Measurements from ENCODE around the gene BLVRB. TPM values are rescaled to one million over a fixed set of nuclear protein-coding genes. Genes with fewer than 3 reads are reported as not detected.
"Not testable (repeated sequence)": the region's sequence is repeated elsewhere in the genome, so short reads cannot be mapped to it uniquely, and the experiment has no call there.

The BLVRB gene
- total RNA-seq, 1 experiment from 2014 or later = 246 TPM

DNA sequence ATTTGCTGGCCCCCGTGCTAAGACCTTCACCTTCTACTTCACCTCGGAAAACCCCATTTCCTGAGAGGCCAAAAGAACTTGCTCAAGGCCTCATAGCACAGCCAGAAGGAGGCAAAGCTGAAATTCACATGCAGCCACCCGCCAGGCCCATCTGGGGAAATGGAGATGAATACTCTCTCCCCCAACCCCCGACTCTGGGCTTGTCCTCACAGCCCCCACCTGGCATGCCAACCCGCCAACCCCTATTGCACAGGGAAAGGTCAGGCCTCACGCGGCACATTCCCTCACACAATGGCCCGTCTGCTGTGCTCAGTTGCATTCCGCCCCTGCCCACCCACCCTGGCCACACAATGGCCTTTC lies 55.5 kb downstream of the BLVRB start:
- ChIA-PET POLR2A (ENCODE audit: unreplicated experiment) (no interaction called here), CTCF (no interaction called here)
- intact Hi-C loops (cut with micrococcal nuclease) = no loop called here
- H3K36me3 ChIP-seq (ENCODE audit: low read depth, low read length) = no peaks in the 10 kb centered on the region
- H3K79me2 ChIP-seq (ENCODE audit: low read length) = no peaks in the 10 kb centered on the region
- no peak overlapping the region for H2AFZ ChIP-seq (ENCODE audit: low read length)
- BruUV-seq (replicated peaks) = no TSS peak
- no peak overlapping the region for H3K4me2 ChIP-seq (ENCODE audit: low read length)
- no peak for TF ChIP-seq EZH2 (IDR thresholded peaks at IDR 0.05; ENCODE audit: low read length, unreplicated experiment)
- ATAC-seq (no peak), DNase-seq (no peak)
- H3F3A ChIP-seq (ENCODE audit: low read length, unreplicated experiment) = no peaks in the 10 kb centered on the region
- no peak overlapping the region for H3K27ac ChIP-seq (ENCODE audit: low read length)
- no peaks in the 10 kb centered on the region for H3K9me3 ChIP-seq (ENCODE audit: low read length)
- H3K4me1 ChIP-seq (ENCODE audit: insufficient read depth, low read length) = no peaks in the 10 kb centered on the region
- H3K9me2 ChIP-seq (replicated peaks; ENCODE audit: low read length) = no peaks in the 10 kb centered on the region
- H4K20me1 ChIP-seq (ENCODE audit: low read length) = no peaks in the 10 kb centered on the region
- no peaks in the 10 kb centered on the region for H3K27me3 ChIP-seq (ENCODE audit: low read length)
- no peak overlapping the region for H3K9ac ChIP-seq (ENCODE audit: low read length)
- H3K4me3 ChIP-seq (ENCODE audit: low read length) = no peak overlapping the region

DNA sequence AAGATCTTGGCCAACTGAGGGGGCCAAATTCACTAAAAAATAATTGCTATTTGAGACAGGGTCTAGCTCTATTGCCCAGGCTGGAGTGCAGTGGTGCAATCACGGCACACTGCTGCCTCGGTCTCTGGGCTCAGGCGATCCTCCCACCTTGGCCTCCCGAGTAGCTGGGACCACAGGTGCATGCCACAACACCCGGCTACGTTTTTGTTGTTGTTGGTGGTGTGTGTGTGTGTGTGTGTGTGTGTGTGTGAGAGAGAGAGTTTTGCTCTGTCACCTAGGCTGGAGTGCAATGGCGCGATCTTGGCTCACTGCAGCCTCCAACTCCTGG lies 57.0 kb downstream of the BLVRB start:
- BruUV-seq (replicated peaks); POLR2A ChIA-PET (ENCODE audit: unreplicated experiment): not testable (repeated sequence)

DNA sequence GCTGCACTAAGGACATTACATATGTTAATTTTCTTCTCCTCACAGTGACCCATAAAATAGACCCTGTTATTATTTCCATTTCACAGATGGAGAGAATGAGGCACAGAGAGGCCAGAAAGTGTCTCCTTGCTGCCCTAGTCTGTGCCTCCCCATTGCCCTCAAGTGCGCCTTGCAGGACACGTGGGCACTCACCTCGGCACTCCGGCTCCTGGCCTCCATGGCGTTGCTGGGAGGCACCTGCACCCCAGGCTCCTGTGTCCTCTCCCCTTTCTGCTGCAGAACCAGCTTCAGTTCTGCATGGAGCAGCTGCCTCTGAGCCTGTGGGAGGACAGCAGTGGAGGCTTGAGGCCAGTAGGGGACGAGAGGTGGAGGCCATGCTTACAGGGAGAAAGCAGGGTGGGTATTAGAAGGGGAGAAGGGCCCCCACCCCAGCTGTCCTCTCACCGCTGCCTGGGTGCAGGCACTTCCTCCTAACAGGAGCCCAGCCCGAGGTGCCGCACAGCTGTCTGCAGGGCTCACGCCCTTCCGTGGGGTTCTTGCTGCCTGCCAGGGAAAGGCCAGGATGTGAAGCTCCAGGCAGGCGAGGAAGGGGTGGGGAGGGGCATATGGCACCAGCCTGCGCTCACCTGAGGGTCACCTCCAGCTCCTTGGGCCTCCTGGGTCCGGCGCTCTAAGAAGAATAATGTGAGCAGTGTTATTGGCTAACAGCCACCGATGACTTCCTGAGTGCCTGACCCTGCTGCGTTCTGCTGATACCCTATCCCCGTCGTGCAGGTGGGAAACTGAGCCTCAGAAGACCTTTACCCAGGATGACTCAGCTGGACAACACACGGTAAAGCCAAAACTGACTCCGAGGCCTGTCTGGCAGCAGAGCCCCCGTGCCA lies 57.6 kb downstream of the BLVRB start:
- no peaks in the 10 kb centered on the region for H3K79me2 ChIP-seq (ENCODE audit: low read length)
- H3K4me3 ChIP-seq (ENCODE audit: low read length) = no peak overlapping the region
- intact Hi-C loops (cut with micrococcal nuclease) = no loop called here
- no peak overlapping the region for H3K9ac ChIP-seq (ENCODE audit: low read length)
- H4K20me1 ChIP-seq (ENCODE audit: low read length) = no peaks in the 10 kb centered on the region
- no peak for DNase-seq
- no TSS peak for BruUV-seq (replicated peaks)
- ChIA-PET CTCF (no interaction called here), POLR2A (ENCODE audit: unreplicated experiment) (no interaction called here)
- no peaks in the 10 kb centered on the region for H3K36me3 ChIP-seq (ENCODE audit: low read depth, low read length)
- no peak for TF ChIP-seq EZH2phosphoT487 (IDR thresholded peaks at IDR 0.05; ENCODE audit: borderline replicate concordance, low read length)
- TF ChIP-seq EZH2 (IDR thresholded peaks at IDR 0.05; ENCODE audit: low read length, unreplicated experiment) = no peak
- TF ChIP-seq, protein P1, sequence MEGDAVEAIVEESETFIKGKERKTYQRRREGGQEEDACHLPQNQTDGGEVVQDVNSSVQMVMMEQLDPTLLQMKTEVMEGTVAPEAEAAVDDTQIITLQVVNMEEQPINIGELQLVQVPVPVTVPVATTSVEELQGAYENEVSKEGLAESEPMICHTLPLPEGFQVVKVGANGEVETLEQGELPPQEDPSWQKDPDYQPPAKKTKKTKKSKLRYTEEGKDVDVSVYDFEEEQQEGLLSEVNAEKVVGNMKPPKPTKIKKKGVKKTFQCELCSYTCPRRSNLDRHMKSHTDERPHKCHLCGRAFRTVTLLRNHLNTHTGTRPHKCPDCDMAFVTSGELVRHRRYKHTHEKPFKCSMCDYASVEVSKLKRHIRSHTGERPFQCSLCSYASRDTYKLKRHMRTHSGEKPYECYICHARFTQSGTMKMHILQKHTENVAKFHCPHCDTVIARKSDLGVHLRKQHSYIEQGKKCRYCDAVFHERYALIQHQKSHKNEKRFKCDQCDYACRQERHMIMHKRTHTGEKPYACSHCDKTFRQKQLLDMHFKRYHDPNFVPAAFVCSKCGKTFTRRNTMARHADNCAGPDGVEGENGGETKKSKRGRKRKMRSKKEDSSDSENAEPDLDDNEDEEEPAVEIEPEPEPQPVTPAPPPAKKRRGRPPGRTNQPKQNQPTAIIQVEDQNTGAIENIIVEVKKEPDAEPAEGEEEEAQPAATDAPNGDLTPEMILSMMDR (conservative IDR thresholded peaks at IDR 0.05; ENCODE audit: low read depth, low read length) = no peak
- no peak for ATAC-seq
- H3K27ac ChIP-seq (ENCODE audit: low read length) = no peak overlapping the region
- H3F3A ChIP-seq (ENCODE audit: low read length, unreplicated experiment) = no peaks in the 10 kb centered on the region
- H3K4me1 ChIP-seq (ENCODE audit: insufficient read depth, low read length) = peaks cover 4% of the 10 kb centered on the region; the same call in 1 of the 2 replicates
- H3K9me2 ChIP-seq (replicated peaks; ENCODE audit: low read length) = no peaks in the 10 kb centered on the region
- H3K4me2 ChIP-seq (ENCODE audit: low read length) = no peak overlapping the region
- H3K9me3 ChIP-seq (ENCODE audit: low read length) = no peaks in the 10 kb centered on the region
- H3K27me3 ChIP-seq (ENCODE audit: low read length) = no peaks in the 10 kb centered on the region
- H2AFZ ChIP-seq (ENCODE audit: low read length) = no peak overlapping the region

More for the DNA sequence above, 57.0 kb downstream of the BLVRB start:
- CTCF ChIA-PET; DNase-seq; H3K9me2 ChIP-seq (replicated peaks; ENCODE audit: low read length); H3F3A ChIP-seq (ENCODE audit: low read length, unreplicated experiment); H3K4me2 ChIP-seq (ENCODE audit: low read length); H3K9me3 ChIP-seq (ENCODE audit: low read length); H2AFZ ChIP-seq (ENCODE audit: low read length); H3K4me3 ChIP-seq (ENCODE audit: low read length); intact Hi-C loops (cut with micrococcal nuclease); H3K4me1 ChIP-seq (ENCODE audit: insufficient read depth, low read length); H3K9ac ChIP-seq (ENCODE audit: low read length); H4K20me1 ChIP-seq (ENCODE audit: low read length); H3K79me2 ChIP-seq (ENCODE audit: low read length); H3K36me3 ChIP-seq (ENCODE audit: low read depth, low read length); H3K27ac ChIP-seq (ENCODE audit: low read length); ATAC-seq; H3K27me3 ChIP-seq (ENCODE audit: low read length): not testable (repeated sequence)

Measured in PC-3 (cell line).